ENCODE data around the gene REN.

REN gene

DNA sequence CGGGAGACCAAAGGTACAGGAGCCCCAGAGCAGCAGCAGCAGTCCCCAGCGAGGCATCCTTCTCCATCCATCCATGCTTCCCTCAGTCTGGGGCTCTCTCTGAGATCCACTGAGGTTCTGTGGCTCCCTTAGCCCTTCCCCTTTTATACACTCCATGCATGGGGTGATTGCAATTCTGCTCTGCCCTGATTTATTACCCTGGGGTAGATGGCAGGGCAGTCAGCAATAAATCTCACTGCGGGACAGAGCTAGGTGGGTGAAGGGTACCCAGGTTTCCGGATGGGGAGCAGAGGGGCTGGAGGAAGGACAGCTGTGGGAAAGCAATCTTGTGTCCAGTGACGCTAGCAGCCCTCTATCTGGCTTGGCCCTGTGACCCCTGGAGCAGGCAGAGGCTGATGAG, at the start of gene REN:
Gene REN (minus strand): TSS at position 119 of the 400 bp plus-strand sequence. CDS start 44 bp downstream, at position 75.
- no peak for DNase-seq (ENCODE audit: low spot score)
- TF ChIP-seq, protein P1, sequence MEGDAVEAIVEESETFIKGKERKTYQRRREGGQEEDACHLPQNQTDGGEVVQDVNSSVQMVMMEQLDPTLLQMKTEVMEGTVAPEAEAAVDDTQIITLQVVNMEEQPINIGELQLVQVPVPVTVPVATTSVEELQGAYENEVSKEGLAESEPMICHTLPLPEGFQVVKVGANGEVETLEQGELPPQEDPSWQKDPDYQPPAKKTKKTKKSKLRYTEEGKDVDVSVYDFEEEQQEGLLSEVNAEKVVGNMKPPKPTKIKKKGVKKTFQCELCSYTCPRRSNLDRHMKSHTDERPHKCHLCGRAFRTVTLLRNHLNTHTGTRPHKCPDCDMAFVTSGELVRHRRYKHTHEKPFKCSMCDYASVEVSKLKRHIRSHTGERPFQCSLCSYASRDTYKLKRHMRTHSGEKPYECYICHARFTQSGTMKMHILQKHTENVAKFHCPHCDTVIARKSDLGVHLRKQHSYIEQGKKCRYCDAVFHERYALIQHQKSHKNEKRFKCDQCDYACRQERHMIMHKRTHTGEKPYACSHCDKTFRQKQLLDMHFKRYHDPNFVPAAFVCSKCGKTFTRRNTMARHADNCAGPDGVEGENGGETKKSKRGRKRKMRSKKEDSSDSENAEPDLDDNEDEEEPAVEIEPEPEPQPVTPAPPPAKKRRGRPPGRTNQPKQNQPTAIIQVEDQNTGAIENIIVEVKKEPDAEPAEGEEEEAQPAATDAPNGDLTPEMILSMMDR (IDR thresholded peaks at IDR 0.05; ENCODE audit: extremely low read depth, missing control alignments): no peak

DNA sequence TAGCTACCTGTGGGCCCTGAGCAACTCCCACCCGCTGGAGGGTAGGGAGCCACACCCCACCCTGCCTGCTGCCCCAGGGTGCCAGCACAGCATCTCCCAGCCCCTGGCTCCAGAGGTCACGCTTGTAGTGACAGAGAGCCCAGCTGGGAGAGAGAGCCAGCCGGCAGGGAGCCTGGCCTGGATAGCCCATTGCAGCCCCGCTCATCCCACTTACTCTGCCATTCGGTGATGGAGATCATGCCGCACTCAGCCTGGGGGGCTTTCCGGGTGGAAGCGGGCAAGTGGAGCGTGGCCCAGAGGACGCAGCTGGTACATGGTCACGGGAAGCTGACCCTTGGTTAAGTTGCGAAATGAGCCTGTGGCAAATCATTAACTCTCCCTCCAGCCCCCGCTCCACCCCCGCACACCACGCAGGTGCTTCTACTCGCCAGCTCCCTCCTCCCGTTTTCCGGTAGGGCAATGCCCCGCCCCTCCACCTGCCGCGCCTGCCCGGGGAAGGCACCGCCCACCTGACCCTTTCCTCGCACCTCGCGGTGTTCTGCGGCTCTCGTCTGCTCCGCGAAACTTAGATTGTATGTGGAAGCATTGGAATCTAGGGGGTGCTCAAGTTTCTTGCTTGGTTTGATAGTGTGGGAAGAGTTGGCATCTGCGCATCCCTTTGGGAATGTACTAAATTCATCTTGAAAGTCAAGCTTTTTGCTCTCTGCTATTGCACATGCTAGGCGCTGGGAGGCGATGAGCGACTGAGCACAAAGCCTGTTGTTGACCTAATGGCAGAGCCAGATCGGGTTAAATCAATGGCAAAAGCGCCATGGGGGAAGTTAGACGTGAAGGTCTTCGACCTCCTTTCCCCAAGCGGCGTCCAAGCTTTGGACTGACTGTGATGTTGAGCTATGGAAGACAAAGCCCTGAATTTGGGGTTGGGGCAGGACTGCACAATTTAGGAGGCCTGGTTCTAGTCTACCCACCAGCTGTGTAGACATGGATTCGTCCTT, 47.8 kb upstream of the REN start, which contains the start of gene GOLT1A:
Gene GOLT1A (minus strand): TSS at position 321 of the 995 bp plus-strand sequence. CDS start 82 bp downstream, at position 239.
- TF ChIP-seq, protein P1 (IDR thresholded peaks at IDR 0.05; ENCODE audit: extremely low read depth, missing control alignments): peak; percentile 28
- DNase-seq (ENCODE audit: low spot score): peak; percentile 65

DNA sequence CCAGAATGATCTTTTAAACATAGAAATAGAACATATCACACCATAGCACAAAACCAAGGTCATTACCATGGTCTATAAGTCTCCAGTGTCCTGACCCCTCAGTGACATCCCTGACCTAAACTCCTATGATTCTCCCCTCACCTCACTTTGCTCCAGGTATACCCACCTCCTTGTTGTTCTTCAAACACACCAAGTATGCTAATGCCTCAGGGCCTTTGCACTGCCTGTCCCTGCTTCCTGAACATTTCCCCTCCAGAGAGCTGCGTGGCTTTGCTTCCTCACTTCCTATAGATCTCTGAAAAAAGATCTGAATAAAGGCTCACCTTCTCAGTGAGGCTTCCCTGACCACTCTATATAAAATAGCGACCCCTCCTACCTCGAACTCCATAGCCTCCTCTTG, 46.6 kb upstream of the REN start:
- TF ChIP-seq, protein P1 (IDR thresholded peaks at IDR 0.05; ENCODE audit: extremely low read depth, missing control alignments): no peak
- DNase-seq (ENCODE audit: low spot score): no peak

DNA sequence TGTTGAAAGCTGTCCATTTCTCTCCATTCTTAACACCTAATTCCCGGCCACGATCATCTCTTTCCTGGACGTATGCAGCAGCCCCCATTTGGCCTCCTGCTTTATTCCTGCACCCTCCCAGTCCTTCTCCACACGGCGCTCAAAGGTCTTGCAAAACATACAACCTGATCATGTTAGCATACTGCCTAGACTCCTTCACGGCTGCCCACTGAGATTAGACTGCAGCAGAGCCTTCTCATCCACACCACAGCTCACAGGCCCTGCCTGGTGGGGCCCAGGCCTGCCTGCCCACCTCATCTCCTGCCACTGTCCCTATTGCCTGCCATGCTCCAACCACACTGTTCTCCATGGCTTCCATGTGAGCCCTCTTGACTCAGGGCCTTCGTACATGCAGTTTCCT, 44.9 kb upstream of the REN start:
- no peak for DNase-seq (ENCODE audit: low spot score)
- TF ChIP-seq, protein P1 (IDR thresholded peaks at IDR 0.05; ENCODE audit: extremely low read depth, missing control alignments): no peak

DNA sequence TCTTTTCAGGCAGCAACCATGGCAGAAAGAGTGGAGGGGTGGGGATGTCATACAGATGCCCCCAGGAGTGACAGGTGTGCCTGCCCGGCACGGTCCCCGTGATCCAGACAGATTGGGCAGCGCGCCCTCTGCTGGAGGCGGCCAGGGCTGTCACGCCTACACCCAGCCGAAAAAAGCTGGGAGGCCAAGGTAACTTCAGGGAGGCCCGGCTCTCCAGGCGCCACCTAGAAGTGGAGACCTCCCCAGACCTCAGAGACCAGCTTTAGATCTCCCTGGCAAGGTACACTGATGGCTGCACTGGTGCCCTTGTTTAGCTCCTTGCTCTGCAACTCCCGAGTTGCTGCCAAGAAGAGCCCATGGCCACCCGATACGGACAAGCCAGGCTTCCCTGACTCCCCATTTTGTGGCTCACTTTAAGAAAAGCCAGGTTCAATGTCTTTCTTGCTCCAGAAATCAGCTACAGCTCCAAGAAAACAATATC, 41.0 kb upstream of the REN start:
- DNase-seq (ENCODE audit: low spot score): peak; percentile 85
- TF ChIP-seq, protein P1 (IDR thresholded peaks at IDR 0.05; ENCODE audit: extremely low read depth, missing control alignments): peak; percentile 91

DNA sequence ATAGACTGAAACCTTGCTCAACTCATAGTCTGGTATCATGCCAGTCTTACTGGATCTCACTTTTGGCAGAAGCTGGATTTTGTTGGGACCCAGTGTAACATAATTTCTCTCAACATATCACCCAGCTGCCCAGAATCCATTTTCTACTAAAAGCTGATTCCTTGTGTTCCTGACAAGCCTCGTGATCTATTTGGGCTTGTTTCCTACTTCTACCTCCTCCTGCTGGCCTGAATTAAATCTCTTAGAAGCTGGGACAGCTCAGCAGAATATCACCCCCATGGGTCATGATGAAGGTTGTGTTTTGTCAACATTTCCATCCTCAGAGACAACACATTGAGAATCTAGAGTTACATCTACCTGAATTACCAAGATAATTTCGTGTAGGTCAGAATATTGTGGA, 40.0 kb upstream of the REN start:
- DNase-seq (ENCODE audit: low spot score): no peak
- TF ChIP-seq, protein P1 (IDR thresholded peaks at IDR 0.05; ENCODE audit: extremely low read depth, missing control alignments): no peak

DNA sequence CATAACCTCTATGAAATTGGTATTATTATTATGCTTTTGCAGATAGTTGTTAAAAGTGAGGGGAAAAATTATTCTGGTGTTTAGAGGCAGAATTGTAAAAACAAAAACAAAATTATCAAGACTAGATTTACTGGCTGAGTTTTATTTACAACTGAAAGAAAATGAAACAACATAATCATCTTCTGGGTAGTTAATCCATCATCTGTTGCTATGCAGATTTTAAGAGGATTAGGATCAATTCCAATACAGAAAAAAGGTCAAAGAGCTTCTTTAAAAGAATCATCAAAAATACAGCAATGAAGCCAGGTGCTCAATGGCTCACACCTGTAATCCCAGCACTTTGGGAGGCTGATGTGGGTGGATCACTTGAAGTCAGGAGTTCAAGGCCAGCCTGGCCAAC, 39.3 kb upstream of the REN start:
- DNase-seq (ENCODE audit: low spot score): no peak
- TF ChIP-seq, protein P1 (IDR thresholded peaks at IDR 0.05; ENCODE audit: extremely low read depth, missing control alignments): no peak
